Tongue (tissue), 2 donors: Measurements from ENCODE around the gene EPHA5. TPM values are rescaled to one million over a fixed set of nuclear protein-coding genes. Genes with fewer than 3 reads are reported as not detected.

Experiments
- DNase-seq: peaks from one replicate; pipeline ENCODE4 v3.0.0-alpha.2; 2015
- total RNA-seq: library from RNA; depleted of rRNA; stranded (reverse); fragments of >200 nt; gene quantifications from one replicate; pipeline ENCODE4 v1.2.3, GENCODE V29; 2014

EPHA5 gene
- total RNA-seq, 1 donor from 2014 or later, result 1.7 TPM

GRCh38 chr4:65624651-65625050, 45.6 kb downstream of the EPHA5 start:
- no peak for DNase-seq

GRCh38 chr4:65623506-65623905, 46.8 kb downstream of the EPHA5 start:
- DNase-seq, result no peak

GRCh38 chr4:65617416-65617815, 52.9 kb downstream of the EPHA5 start:
- DNase-seq, result no peak

DNA sequence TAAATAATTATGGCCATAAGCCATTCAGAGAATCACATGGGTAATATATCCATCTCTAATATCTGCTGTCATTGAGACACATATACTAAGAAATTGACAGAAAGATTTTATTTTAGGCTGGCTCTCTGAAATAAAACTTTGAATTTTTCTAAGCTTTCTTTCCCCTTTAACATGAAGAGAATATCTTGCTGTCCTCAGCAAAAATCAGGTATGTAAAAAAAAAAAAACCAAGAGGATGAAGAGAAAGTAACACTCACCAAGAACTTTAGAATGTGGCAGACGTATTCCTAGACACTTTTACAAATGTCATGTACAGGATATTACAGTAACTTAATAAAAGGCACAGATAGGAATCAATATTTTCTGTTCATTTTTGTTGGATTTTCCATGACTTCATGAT, 65.8 kb downstream of the EPHA5 start:
- DNase-seq, result no peak

- DNase-seq, result no peak
Observed at GRCh38 chr4:65600656-65601055, 69.6 kb downstream of the EPHA5 start.

- no peak for DNase-seq
Observed at GRCh38 chr4:65599340-65599739, 70.9 kb downstream of the EPHA5 start.

DNA sequence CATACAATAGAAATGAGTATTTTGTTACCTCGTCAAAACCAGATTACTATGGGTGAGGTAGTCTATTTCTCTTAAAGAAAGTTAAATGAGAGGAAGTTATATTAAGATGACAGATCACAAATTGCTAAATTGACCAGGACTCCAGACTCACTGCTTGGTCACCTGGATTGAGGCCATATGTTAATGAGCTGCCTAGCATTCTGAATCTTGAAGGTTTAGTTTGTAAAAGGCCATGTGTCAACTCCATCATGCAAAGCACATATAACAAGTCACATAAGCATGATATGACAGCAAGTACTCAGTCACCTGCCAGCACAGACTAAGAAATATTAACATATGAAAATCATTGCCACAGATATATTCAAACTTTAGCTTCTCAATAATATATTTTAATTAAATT, 72.6 kb downstream of the EPHA5 start:
- DNase-seq, result no peak

DNA sequence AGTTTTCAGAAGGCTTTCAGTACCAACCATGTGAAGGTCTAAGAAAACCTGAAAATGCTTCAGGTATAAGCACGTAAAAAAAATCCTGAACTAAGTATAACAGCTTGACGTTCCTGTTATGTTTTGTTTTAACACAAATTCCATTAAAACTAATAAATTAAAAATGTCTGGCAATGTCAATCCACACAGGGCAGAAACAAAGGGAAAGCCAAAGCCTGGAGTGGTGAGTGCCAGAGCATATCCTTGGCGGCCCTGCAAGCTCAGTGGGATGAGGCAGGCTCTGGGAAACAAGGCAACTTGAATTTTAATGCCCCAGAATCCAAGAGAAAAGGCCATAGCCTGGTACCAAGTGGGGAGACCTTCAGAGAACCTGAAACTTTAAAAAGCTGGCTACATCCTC, 78.2 kb downstream of the EPHA5 start:
- DNase-seq, result no peak

- no peak for DNase-seq
Observed at GRCh38 chr4:65589921-65590320, 80.4 kb downstream of the EPHA5 start.

GRCh38 chr4:65589331-65589730, 81.0 kb downstream of the EPHA5 start:
- DNase-seq, result peak; percentile 40

- DNase-seq, result no peak
Observed at GRCh38 chr4:65580551-65580950, 89.7 kb downstream of the EPHA5 start.

GRCh38 chr4:65566473-65566872, 103.8 kb downstream of the EPHA5 start:
- no peak for DNase-seq

DNA sequence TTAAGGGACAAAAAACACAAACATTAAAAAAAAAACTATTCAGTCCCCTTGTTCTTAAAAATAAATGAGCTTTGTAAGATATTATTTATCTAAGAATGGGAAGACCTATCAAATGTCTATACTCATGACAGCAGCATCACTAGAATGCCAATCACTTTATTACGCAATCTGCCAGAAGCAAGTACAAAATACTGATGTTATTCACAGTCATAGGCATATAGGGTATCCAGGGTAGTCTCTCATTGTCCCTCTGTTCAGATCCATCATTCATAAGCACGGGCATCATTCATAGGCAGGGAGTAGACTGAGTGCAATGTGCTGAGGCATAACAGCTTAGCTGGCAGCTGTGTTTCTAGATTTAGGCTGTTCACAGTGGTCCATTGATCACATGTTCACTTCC, 109.1 kb downstream of the EPHA5 start:
- no peak for DNase-seq

- no peak for DNase-seq
Observed at GRCh38 chr4:65559270-65559669, 111.0 kb downstream of the EPHA5 start.

GRCh38 chr4:65552057-65552456, 118.2 kb downstream of the EPHA5 start:
- DNase-seq, result peak; percentile 27

- DNase-seq, result no peak
Observed at GRCh38 chr4:65550500-65550899, 119.8 kb downstream of the EPHA5 start.

GRCh38 chr4:65546882-65547416, 123.3 kb downstream of the EPHA5 start:
- DNase-seq, result no peak

GRCh38 chr4:65538571-65538970, 131.7 kb downstream of the EPHA5 start:
- no peak for DNase-seq

DNA sequence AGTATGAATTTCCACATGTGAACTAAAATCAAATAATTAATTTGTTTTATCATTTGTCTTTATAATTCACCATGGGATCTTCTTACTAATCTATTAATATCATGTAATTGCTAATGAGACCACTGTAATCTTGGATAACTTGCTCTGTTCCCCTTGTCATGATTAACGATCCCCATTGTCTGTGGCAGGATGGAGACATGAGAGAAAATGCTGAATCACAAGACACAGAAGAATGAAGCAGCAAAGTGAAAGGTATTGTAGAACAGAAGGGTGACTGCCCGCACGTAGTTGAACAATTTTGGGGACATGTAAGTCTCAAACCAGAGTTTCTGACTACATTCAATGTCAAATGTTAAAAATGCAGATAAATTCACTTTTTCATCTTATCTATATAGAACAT, 135.2 kb downstream of the EPHA5 start:
- DNase-seq, result no peak

- DNase-seq, result peak; percentile 76
Observed at GRCh38 chr4:65521666-65522065, 148.6 kb downstream of the EPHA5 start.

GRCh38 chr4:65515646-65516045, 154.6 kb downstream of the EPHA5 start:
- no peak for DNase-seq

GRCh38 chr4:65510976-65511375, 159.3 kb downstream of the EPHA5 start:
- DNase-seq, result no peak

- DNase-seq, result no peak
Observed at GRCh38 chr4:65508168-65508567, 162.1 kb downstream of the EPHA5 start.

DNA sequence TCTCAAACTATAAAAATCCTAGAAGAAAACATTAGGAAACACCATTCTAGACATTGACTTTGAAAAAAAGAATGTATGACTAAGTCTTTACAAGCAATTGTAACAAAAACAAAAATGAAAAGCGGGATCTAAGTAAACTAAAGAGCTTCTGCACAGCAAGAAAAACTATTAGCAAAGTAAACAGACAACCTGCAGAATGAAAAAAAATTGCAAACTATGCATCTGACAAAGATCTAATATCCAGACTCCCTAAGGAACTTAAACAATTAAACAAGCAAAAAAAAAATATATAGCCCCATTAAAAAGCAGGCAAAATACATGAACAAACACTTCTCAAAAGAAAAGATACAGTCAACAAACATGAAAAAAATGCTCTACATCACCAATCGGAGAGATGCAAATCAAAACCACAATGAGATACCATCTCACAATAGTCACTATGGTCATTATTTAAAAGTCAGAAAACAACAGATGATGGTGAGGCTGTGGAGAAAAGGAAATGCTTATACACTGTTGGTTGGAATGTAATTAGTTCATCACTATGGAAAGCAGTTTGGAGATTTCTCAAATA, 168.1 kb downstream of the EPHA5 start:
- no peak for DNase-seq

DNA sequence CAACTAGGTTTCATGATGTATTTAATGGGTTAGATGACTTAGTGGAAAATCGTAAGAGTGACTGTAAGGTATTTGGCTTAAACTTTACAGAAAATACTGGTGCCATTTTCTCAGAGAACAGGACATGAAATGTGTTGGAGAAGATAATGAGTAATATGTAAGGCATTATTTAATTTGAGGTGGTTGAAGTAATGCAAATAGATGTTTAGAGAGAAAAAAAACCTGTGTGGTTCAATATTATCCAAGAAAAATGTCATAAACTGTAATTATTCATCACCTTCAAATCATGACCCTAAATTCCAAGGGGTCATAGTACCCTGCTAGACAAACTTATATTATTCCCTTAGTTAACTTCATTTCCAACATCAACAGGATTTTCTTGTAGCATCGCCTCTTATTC, 171.7 kb downstream of the EPHA5 start:
- no peak for DNase-seq
